Upper lobe of right lung (tissue), 1 donor: ENCODE results near the gene NTF4. TPM values are rescaled to one million over a fixed set of nuclear protein-coding genes. Genes with fewer than 3 reads are reported as not detected.

Source experiments
- ATAC-seq: fragments of 200-7000 bp; cut with Tn5 transposase; one replicate; pipeline ENCODE4 v1.9.1; 2020; ENCODE audit warnings: mild to moderate bottlenecking, moderate library complexity
- DNase-seq: peaks from one replicate; pipeline ENCODE4 v3.0.0-alpha.2; 2020
- H3K27ac ChIP-seq: fragments of 200-600 bp; one replicate; pipeline ENCODE4 v1.8.0; 2022
- H3K27me3 ChIP-seq: fragments of 200-600 bp; one replicate; pipeline ENCODE4 v1.8.0; 2022; ENCODE audit warnings: mild to moderate bottlenecking
- H3K36me3 ChIP-seq: fragments of 200-600 bp; one replicate; pipeline ENCODE4 v1.8.0; 2022
- H3K4me1 ChIP-seq: fragments of 200-600 bp; one replicate; pipeline ENCODE4 v1.8.0; 2022
- H3K4me3 ChIP-seq: fragments of 200-600 bp; one replicate; pipeline ENCODE4 v1.8.0; 2022; ENCODE audit warnings: mild to moderate bottlenecking
- H3K9me3 ChIP-seq: fragments of 200-600 bp; one replicate; pipeline ENCODE4 v1.8.0; 2022
- intact Hi-C: fragments of 100-400 bp; cut with DNase I; formaldehyde crosslinking; loops from one replicate; pipeline ENCODE4 v1.11.0; 2022
- total RNA-seq: library from RNA; stranded (reverse); fragmentation: NEBNext Ultra II Directional; extraction: Animal tissue kit (Norgen Biotek cat#: 25700); gene quantifications from one replicate; pipeline ENCODE4 v1.2.1, GENCODE V29; 2021
- TF ChIP-seq, protein P1 (sequence below): fragments of 200-600 bp; IDR thresholded peaks from one replicate; pipeline ENCODE4 v1.8.0; 2022; ENCODE audit warnings: antibody characterized with exemption
- donor health status: DM: no; HTN: yes; CAD: no; lungs with severe emphysema.

Gene NTF4
- total RNA-seq, 1 donor from 2014 or later = 2.7 TPM

DNA sequence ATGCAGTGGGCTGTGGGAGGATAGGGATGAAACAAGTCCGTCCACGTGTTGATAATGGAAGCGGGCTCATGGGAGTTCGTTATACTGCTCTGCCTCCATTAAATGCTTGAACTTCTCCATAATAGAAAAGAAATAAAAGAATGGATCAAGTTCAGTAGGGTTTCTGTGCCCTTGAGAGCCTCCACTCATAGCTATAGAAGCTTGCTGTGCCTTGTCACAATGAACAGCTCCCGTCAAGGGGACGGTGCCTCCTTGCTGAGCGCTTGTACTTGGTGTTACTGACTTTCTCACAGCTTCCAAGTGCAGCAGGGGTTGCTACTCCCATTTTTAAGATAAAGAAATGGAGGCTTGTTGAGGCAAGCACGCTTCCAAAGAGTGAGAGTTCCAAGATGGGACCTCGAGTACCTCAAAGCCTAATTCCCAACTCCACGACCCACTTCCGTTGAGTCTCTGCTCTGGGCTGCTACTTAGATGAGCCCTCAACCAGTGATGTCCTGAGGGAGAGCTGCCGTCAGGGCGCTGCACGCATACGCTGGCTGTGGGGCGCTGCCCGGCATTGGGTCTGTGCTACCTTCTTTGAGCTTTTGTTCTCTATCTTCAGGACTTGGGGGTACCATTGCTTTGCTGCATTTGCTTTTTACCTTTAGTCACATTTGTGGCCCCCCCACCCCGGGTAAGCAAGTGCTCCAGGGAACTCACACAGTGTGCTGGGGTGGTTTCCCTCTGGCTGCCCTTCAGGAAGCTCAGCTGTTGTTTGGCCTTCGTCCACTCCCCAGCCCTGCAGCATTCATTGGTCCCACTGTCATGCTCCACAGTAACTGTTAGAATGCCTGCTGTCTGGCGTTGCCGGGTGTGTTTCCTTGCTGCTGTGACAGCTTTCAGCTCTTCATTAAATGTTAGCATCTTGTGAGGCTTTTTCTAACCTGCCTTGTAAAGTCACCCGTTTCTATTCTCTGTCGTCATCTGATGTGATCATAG is 30.2 kb upstream of the NTF4 start:
- TF ChIP-seq, protein P1, sequence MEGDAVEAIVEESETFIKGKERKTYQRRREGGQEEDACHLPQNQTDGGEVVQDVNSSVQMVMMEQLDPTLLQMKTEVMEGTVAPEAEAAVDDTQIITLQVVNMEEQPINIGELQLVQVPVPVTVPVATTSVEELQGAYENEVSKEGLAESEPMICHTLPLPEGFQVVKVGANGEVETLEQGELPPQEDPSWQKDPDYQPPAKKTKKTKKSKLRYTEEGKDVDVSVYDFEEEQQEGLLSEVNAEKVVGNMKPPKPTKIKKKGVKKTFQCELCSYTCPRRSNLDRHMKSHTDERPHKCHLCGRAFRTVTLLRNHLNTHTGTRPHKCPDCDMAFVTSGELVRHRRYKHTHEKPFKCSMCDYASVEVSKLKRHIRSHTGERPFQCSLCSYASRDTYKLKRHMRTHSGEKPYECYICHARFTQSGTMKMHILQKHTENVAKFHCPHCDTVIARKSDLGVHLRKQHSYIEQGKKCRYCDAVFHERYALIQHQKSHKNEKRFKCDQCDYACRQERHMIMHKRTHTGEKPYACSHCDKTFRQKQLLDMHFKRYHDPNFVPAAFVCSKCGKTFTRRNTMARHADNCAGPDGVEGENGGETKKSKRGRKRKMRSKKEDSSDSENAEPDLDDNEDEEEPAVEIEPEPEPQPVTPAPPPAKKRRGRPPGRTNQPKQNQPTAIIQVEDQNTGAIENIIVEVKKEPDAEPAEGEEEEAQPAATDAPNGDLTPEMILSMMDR = no peak
- Histone ChIP-seq H3K27me3 (no peaks in the 10 kb centered on the region), H3K36me3 (peaks cover 97% of the 10 kb centered on the region), H3K9me3 (no peaks in the 10 kb centered on the region), H3K4me1 (peaks cover 3% of the 10 kb centered on the region), H3K4me3 (no peak overlapping the region), H3K27ac (no peak overlapping the region)
- intact Hi-C loops = loop anchor here (5.0 to 10.0 kb wide), 2 partner anchors 50 to 118 kb away; no protein-coding TSS in a partner anchor
- DNase-seq (no peak), ATAC-seq (no peak)

DNA sequence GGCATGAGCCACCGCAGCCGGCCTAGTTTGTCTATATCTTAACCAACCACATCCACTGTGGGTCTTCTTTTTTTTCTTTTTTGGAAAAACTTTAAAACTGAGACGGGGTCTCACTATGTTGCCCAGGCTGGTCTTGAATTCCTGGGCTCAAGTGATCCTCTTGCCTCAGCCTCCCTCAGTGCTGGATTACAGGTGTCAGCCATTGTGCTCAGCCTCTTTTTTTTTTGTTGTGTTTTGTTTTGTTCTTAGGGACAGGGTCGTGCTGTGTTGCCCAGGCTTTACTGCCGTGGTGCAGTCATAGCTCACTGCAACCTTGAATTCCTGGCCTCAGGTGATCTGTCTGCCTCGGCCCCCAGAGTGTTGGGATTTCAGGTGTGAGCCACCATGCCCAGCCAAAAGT is 28.1 kb upstream of the NTF4 start:
- Histone ChIP-seq H3K4me3 (no peak overlapping the region), H3K27me3 (no peaks in the 10 kb centered on the region), H3K9me3 (no peaks in the 10 kb centered on the region), H3K27ac (no peak overlapping the region), H3K36me3 (peaks cover 93% of the 10 kb centered on the region), H3K4me1 (peaks cover 4% of the 10 kb centered on the region)
- intact Hi-C loops = loop anchor here (10.0 kb wide), 1 partner anchor 52 kb away; no protein-coding TSS in a partner anchor
- DNase-seq (no peak), ATAC-seq (no peak)
- TF ChIP-seq, protein P1 = no peak

DNA sequence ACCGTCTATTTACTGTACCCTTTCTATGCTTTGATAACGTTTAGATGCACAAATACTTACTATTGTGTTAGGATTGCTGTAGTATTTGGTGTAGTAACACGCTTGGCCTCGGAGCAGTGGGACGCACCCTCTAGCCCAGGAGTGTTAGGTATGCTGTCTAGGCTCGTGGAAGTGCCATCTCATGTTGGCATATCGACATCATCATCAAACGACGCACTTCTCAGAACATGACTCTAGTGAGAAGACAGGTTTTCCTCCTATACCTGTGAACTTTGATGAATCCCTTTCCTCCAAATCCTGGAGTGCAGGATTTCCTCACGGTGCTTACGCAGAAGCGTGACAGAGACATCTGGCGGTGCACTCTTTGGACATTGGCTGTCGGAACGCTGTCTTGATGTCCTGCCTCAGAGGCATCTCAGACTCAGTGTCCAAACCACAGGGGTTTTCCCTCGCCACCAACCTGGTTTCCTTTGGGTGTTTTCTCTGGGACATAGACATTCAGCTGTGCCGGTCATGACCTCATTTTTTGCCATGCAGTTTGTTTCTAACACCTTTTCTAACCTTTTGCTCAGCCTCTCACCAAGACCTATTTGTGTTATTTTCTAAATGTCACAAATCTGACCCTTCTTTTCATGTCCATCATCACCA is 26.9 kb upstream of the NTF4 start:
- no peak for DNase-seq
- no peak overlapping the region for H3K27ac ChIP-seq
- H3K4me1 ChIP-seq = peaks cover 13% of the 10 kb centered on the region
- H3K27me3 ChIP-seq = no peaks in the 10 kb centered on the region
- H3K36me3 ChIP-seq = peaks cover 89% of the 10 kb centered on the region
- H3K4me3 ChIP-seq = no peak overlapping the region
- H3K9me3 ChIP-seq = no peaks in the 10 kb centered on the region
- intact Hi-C loops = loop anchor here (10.0 kb wide), 1 partner anchor 53 kb away; no protein-coding TSS in a partner anchor
- TF ChIP-seq, protein P1 = no peak
- no peak for ATAC-seq

DNA sequence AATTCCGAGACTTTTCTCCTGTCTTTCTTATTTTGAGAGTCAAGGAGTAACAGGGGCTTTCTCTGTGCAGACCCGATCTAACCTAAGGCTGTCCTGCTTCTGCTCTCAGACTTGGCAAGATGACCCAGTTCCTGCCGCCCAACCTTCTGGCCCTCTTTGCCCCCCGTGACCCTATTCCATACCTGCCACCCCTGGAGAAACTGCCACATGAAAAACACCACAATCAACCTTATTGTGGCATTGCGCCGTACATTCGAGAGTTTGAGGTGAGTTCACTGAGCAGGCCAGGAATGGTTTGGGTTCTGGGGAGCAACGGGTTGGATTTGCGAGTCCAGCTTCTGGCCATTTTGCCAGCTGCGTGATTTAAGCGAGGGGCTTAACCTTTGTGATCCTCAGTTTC is 21.7 kb upstream of the NTF4 start:
- ATAC-seq (no peak), DNase-seq (no peak)
- Histone ChIP-seq H3K9me3 (no peaks in the 10 kb centered on the region), H3K27ac (no peak overlapping the region), H3K27me3 (no peaks in the 10 kb centered on the region), H3K4me1 (peaks cover 25% of the 10 kb centered on the region), H3K4me3 (peak overlapping the region; percentile 97), H3K36me3 (peaks cover 37% of the 10 kb centered on the region)
- intact Hi-C loops = no loop called here
- TF ChIP-seq, protein P1 = no peak

DNA sequence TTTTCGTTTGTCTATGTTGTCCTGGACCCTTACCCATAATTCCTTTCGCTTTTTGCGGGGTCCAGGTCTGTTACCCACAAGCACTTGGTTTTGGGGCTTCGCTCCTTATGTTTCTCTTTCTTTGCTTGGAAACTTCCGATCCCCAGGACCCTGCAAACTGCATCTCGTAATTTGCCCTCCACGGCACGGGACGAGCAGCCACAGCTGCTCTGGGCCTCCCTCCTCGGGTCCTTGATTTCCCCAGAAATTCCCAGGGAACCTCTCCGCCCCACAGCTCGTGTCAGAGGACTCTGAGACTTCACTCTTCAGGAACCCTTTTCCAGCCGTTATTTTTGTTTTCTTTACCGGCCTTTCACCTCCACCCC is 21.2 kb upstream of the NTF4 start:
- DNase-seq = no peak
- peaks cover 25% of the 10 kb centered on the region for H3K4me1 ChIP-seq
- no peak for ATAC-seq
- peak overlapping the region; percentile 91 for H3K27ac ChIP-seq
- H3K4me3 ChIP-seq = peak overlapping the region; percentile 97
- H3K27me3 ChIP-seq = no peaks in the 10 kb centered on the region
- TF ChIP-seq, protein P1 = no peak
- intact Hi-C loops = no loop called here
- no peaks in the 10 kb centered on the region for H3K9me3 ChIP-seq
- peaks cover 33% of the 10 kb centered on the region for H3K36me3 ChIP-seq
